Measurements from ENCODE around the gene RTP2. TPM values are rescaled to one million over a fixed set of nuclear protein-coding genes. Genes with fewer than 3 reads are reported as not detected.
"Not testable (repeated sequence)": the region's sequence is repeated elsewhere in the genome, so short reads cannot be mapped to it uniquely, and the experiment has no call there.

The RTP2 gene
- total RNA-seq, 1 donor from 2014 or later, result not detected

- no peak for FAIRE-seq
These were observed 17.4 kb upstream of the RTP2 start for GRCh38 chr3:187719628-187720336.

DNA sequence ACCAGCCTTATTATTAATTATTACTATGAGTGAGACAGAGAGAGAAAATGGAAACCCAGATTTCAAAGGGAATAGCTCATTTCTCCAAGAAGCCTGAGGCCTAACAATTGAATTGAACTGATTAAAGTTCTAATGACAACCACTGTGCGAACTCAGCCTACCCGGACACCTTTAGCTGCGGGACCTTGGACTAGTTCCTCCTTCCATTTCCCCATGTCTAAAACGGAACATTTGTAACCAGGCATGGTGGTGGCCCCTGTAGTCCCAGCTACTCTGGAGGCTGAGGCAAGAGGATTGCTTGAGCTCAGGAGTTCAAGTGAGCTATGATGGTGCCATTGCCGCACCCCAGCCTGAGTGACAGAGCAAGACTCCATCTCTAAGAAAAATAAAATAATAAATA is 16.4 kb upstream of the RTP2 start:
- FAIRE-seq (no peak), DNase-seq (ENCODE audit: low spot score in 2 of 2) (no peak)

More at GRCh38 chr3:187719628-187720336, 17.4 kb upstream of the RTP2 start:
- DNase-seq (ENCODE audit: low spot score in 2 of 2), result no peak

DNA sequence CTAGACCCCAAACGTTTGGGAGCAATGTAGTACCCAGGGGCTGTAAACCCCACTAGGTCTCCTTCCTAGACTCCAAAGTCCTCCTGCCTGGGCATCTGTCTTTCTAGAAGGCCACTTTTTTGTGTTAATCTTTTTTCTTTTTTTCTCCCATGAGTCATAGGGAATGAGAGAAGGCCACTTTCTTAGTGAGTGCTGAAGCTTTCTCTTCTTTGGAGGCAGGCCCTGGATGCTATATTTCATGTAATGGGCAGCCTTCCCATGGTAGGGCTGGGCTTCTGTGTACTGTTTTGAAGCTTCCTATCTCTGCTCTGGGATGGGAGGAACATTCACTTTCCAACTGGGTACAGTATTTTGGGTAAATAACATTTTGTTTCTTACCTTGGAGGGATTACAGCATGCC is 15.2 kb upstream of the RTP2 start:
- DNase-seq (ENCODE audit: low spot score in 2 of 2), result no peak
- FAIRE-seq, result no peak

DNA sequence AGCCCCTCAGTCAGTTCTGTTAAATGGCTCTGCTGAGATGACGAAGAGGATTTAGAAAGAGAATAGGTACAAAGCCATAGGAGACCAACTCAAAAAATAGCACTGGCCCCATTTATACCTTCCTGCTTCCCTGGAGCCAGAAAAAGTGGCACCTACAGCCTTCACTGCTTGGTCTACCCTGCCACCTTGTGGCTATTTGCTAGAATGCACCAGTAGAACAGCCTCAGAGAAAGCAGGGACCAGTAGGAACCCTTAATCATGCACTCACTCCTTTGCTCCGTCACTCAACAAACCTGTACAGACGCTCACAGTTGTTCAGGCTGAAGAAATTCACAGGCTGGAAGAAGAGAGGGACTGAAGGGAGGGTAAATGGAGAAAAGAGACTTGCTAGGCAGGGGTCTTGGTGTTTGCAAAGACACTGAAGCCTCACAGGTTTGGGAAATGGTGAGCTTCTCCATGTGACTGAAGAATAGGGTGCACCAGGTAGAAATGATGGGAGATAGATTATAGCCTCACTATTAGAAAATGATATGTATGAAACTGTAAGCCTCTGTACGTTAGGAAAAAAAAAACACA is 12.1 kb upstream of the RTP2 start:
- DNase-seq (ENCODE audit: low spot score in 2 of 2) (peak; percentile 61 to 71), FAIRE-seq (no peak)

DNA sequence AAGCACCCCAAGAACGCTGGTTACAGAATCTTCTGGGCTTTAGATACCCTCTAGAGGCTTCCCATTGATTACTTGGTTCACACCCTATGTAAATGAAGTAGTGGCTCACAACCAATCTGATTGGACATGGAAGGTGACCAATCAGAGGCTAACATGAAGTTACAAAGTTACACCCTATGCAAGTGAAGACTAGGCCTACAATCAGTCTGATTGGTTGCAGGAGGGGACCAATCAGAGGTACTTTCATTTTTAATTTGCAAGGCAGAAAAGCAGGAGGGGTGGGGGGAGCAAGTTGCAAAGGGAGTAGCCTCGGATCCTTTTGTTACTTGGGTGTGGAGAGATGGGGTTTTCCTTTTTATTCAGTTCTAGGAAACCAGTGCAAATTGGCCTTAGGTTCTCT is 11.1 kb upstream of the RTP2 start:
- FAIRE-seq, result no peak

GRCh38 chr3:187709155-187709554 is 6.8 kb upstream of the RTP2 start:
- FAIRE-seq (no peak), DNase-seq (ENCODE audit: low spot score in 2 of 2) (no peak)

More for the DNA sequence above, 11.1 kb upstream of the RTP2 start:
- DNase-seq (ENCODE audit: low spot score in 2 of 2), result no peak

DNA sequence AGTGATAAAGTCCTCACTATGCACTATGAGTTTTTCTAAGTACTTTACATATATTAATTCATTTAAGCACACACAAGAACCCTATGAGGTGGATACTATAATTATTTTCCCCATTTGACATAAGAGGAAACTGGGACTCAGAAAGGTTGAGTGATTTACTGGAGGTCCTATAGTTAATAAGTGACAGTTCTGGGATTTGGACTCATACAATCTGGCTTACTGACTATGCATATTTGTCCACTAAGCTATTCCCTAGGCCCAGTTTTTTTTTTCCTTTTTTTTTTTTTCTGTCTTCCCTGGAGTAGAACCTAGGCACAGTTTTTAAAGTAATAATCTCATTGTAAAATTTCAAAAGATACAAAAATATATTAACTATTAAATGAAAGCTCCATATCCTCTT is 6.3 kb upstream of the RTP2 start:
- FAIRE-seq, result no peak
- no peak for DNase-seq (ENCODE audit: low spot score in 2 of 2)

DNA sequence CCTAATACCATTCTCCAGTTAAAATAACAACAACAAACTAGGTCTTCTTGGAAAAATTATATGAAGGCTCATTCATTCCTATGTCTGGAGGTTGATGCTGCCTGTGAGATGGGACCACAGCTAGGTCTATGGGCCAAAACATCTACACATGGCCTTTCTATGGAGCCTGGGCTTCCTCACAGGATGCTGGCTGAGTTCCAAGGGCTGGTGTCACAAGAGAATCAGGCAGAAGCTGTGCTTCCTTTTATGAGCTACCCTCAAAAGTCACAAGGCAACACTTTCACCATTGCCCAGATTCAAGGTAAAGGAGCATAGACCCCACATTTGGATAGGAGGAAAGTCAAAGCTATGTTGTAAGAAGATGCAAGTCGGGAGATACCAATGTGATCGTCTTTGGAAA is 4.6 kb upstream of the RTP2 start:
- no peak for FAIRE-seq

GRCh38 chr3:187705164-187705563 is 2.8 kb upstream of the RTP2 start:
- no peak for DNase-seq (ENCODE audit: low spot score in 2 of 2)
- FAIRE-seq, result no peak

More for the DNA sequence above, 4.6 kb upstream of the RTP2 start:
- DNase-seq (ENCODE audit: low spot score in 2 of 2), result no peak

DNA sequence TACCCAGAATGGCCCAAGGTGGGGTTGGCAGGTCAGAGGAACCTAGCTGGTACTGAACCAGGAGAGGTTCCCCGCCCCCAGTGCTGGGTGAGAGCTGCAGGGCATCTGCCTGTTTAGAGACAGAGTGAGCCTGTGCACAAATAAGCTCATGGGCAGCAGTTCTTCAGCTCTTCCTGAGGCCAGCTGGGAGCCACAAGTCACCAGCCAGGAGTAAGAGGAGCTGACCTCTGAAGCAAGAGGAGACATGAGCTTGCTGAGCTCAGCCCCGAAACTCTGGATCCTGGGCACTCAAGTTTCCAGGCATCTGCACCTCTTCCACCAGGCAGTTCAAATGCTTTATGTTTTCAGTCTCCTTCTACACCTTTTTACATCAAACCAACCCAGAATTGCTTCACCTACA is 2.1 kb downstream of the RTP2 start:
- FAIRE-seq (no peak), DNase-seq (ENCODE audit: low spot score in 2 of 2) (no peak)

GRCh38 chr3:187698499-187699399 is 3.6 kb downstream of the RTP2 start:
- no peak for FAIRE-seq
- DNase-seq (ENCODE audit: low spot score in 2 of 2), result no peak

DNA sequence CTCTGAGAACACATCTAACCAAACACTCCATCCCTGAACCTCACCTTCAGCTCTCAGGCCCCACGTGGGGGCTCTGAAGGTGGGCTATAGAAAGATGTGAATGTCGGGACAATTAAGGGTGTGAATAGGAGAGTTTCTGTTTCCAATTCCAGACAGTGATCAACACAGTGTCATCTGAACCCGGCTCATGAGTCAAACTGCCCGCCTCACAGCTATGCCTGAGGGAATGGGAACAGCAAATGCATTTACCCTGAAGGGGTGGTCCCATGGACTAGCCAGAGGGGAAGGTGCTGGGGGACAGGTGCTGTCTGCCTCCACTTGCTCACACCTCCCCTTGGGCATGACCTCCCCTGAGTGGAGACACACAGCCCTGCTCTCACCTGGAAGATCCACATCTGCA is 6.3 kb downstream of the RTP2 start:
- FAIRE-seq, result no peak
- no peak for DNase-seq (ENCODE audit: low spot score in 2 of 2)

- FAIRE-seq, result no peak
- DNase-seq (ENCODE audit: low spot score in 2 of 2), result no peak
These were observed 6.9 kb downstream of the RTP2 start for GRCh38 chr3:187695449-187695848.

DNA sequence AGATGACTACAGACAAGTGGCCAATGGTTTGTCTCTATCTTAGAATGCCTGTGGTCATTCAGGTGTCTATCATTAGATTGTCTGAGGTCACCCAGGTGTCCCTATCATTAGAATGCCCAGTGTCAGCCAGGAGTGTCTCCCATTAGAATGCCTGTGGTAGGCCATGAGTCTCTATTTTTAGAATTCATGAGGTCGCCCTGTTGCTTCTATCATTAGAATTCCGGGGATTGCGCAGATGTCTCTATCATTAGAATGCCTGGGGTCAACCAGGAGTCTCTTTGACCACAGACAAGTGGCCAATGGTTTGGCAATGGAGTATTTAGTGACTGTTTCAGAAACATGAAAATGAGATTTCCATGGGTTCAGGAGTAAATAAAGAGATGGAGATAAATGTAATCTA is 7.6 kb downstream of the RTP2 start:
- no peak for DNase-seq (ENCODE audit: low spot score in 2 of 2)
- no peak for FAIRE-seq

- no peak for DNase-seq (ENCODE audit: low spot score in 2 of 2)
- FAIRE-seq, result no peak
These were observed 8.9 kb downstream of the RTP2 start for GRCh38 chr3:187693431-187693830.

DNA sequence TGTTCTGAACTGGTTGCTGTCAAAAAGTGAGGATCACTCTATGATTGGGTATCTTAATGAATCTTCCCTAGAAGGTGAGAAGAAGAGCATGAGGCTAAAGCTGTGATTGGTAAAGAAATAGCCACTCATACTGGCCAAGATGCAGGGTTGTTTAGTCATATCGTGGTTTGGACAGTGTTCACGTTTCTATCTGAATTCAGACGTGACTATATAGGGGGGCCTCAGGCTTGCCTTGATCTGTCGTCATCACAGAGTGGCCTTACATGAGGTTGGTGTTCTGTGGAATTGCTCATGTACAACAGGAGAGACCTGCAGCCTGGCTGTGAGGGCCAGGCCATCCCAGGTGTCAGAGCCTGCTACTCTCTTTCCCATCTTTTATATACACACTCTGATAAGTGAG is 12.4 kb downstream of the RTP2 start:
- DNase-seq (ENCODE audit: low spot score in 2 of 2), result no peak
- FAIRE-seq, result no peak

DNA sequence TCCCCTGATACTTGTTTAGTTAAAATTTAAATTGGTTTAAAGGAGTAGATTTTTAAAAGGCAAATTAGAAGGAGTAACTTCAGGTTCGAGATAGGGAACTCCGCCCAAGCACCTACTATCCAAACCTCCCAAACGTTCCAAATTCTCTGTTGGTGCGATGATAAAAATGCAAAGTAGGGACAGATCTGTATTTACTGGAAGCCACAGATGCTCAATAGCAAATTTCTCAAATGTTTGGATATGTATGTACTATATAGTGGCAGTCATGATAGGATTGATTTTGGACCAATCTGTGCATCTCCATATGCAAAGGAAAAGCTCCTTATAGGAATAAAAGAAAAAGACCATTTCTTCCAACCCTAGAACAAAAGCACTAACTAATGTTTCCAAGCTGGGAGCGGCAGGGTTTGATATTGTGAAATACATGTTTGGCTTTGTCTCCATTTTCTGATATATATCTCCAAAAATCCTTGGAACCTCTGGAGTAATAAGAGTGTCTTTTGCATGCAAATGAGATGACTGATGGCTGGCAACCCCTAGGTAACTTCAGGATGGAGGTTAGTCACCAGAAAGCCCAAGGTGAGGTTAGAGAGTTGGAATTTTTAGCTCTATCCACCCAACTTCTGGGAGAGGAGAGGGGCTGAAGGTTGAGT is 15.6 kb downstream of the RTP2 start:
- no peak for DNase-seq (ENCODE audit: low spot score in 2 of 2)
- FAIRE-seq, result no peak

- FAIRE-seq (no peak), DNase-seq (ENCODE audit: low spot score in 2 of 2) (no peak)
These were observed 16.4 kb downstream of the RTP2 start for GRCh38 chr3:187685948-187686347.

GRCh38 chr3:187684880-187685279 is 17.5 kb downstream of the RTP2 start:
- no peak for FAIRE-seq
- DNase-seq (ENCODE audit: low spot score in 2 of 2), result no peak

DNA sequence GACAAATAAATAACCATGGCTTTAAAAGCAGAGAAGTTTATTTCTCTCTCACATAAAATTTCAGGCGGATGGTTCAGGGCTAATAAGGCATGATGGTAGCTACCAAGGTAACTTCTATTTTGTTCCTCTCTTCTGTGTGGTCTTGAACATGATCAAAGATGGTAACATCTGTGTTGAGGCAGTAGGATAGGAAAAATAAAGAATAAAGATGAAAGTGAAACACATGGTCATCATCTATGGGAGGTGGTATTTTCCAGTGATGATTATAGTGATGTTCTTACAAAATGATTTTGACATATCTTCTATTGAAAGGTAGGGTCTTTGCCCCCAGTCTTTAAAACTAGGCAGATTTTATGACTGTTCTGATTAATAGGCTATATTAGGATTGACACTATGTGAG is 17.9 kb downstream of the RTP2 start:
- DNase-seq (ENCODE audit: low spot score in 2 of 2) (no peak), FAIRE-seq (no peak)

GRCh38 chr3:187681756-187682155 is 20.6 kb downstream of the RTP2 start:
- not testable (repeated sequence) for FAIRE-seq; DNase-seq (ENCODE audit: low spot score in 2 of 2)

Data from frontal cortex (tissue), 4 donors.